Measurements from ENCODE around the gene MAST4.

The MAST4 gene

DNA sequence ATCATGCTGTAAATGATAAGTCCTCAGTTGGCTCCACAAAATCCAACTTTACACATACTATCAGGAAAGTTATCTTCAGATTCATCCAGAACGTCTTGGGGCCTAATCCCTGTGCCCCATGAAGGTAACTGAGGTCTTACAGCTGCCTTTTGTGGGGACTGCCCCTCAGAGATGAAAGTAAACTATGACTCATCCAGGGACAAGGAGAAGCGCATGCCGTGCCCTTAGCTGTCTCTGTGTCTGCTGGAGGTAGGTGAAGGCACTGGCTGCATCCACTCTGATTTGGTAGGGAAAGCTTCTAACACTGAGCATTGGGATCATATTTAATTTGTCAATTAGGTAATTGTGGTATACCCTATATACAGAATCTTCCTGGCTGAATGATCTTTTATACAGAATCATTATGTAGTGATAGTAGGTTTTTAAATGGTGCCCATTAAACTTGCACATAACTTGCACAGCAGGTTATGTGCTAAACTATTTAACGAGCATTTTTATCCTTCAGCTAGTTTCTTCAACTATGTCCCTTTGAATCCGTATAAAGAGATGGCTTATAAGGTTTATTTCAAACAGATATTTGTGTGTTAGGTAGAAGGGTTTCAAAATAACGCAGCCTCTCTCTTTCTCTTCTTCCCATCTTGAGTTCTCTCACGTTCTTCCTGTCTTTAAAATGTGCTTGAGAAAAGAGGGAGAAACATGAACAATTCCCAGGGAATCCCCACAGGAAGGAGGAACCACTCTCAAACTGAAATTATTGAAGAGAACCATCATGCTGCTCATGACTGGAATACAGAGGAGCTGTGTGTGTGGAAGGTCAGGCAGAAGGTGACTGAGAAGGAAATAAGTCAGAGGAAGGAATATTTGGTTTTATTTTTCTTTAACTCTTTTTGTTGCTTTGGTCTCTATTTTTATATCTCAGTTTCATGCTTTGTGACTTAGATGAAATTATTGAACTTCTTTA lies 349.5 kb downstream of the MAST4 start (continued):
- TF ChIP-seq ZNF747 (tag by site-specific recombination; IDR thresholded peaks at IDR 0.05) = no peak
- TF ChIP-seq ZNF133 (tag by site-specific recombination; IDR thresholded peaks at IDR 0.05) = no peak
- no peak for TF ChIP-seq SCRT2 (tag by site-specific recombination; IDR thresholded peaks at IDR 0.05)
- no peak for TF ChIP-seq ZNF776 (tag by site-specific recombination; IDR thresholded peaks at IDR 0.05; ENCODE audit: borderline replicate concordance)
- TF ChIP-seq ZNF561 (tag by site-specific recombination; IDR thresholded peaks at IDR 0.05; ENCODE audit: borderline replicate concordance) = no peak
- peak; percentile 68; the same call in 1 of the 2 replicates for TF ChIP-seq ZNF664 (tag by site-specific recombination; IDR thresholded peaks at IDR 0.05)
- no peak for TF ChIP-seq YY1 (tag by site-specific recombination; IDR thresholded peaks at IDR 0.05)
- TF ChIP-seq, protein P1, sequence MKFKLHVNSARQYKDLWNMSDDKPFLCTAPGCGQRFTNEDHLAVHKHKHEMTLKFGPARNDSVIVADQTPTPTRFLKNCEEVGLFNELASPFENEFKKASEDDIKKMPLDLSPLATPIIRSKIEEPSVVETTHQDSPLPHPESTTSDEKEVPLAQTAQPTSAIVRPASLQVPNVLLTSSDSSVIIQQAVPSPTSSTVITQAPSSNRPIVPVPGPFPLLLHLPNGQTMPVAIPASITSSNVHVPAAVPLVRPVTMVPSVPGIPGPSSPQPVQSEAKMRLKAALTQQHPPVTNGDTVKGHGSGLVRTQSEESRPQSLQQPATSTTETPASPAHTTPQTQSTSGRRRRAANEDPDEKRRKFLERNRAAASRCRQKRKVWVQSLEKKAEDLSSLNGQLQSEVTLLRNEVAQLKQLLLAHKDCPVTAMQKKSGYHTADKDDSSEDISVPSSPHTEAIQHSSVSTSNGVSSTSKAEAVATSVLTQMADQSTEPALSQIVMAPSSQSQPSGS (tag by site-specific recombination; IDR thresholded peaks at IDR 0.05; ENCODE audit: low read depth) = no peak
- TF ChIP-seq SP7 (tag by site-specific recombination; IDR thresholded peaks at IDR 0.05) = peak; percentile 37; the same call in 1 of the 2 replicates
- TF ChIP-seq ZNF366 (tag by site-specific recombination; conservative IDR thresholded peaks at IDR 0.05) = 0 out of 2 replicates have a peak, but pooled peaks have one; percentile 8
- TF ChIP-seq ZNF660 (tag by site-specific recombination; IDR thresholded peaks at IDR 0.05) = peak; percentile 77; the same call in 1 of the 2 replicates
- TF ChIP-seq ZNF37A (tag by site-specific recombination; IDR thresholded peaks at IDR 0.05) = no peak
- TF ChIP-seq ZNF571 (tag by site-specific recombination; IDR thresholded peaks at IDR 0.05) = no peak
- no peak for TF ChIP-seq ZNF121 (tag by site-specific recombination; IDR thresholded peaks at IDR 0.05)
- no peak for TF ChIP-seq ZNF302 (tag by site-specific recombination; IDR thresholded peaks at IDR 0.05; ENCODE audit: low read depth)
- TF ChIP-seq ZSCAN16 (tag by site-specific recombination; IDR thresholded peaks at IDR 0.05) = no peak
- TF ChIP-seq, protein P2, sequence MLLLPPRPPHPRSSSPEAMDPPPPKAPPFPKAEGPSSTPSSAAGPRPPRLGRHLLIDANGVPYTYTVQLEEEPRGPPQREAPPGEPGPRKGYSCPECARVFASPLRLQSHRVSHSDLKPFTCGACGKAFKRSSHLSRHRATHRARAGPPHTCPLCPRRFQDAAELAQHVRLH (tag by site-specific recombination; IDR thresholded peaks at IDR 0.05) = no peak
- no peak for TF ChIP-seq OSR2 (tag by site-specific recombination; IDR thresholded peaks at IDR 0.05)
- no peak for TF ChIP-seq ZNF621 (tag by site-specific recombination; IDR thresholded peaks at IDR 0.05)
- no peak for TF ChIP-seq ZNF529 (tag by site-specific recombination; IDR thresholded peaks at IDR 0.05; ENCODE audit: insufficient replicate concordance)
- TF ChIP-seq, protein P3, sequence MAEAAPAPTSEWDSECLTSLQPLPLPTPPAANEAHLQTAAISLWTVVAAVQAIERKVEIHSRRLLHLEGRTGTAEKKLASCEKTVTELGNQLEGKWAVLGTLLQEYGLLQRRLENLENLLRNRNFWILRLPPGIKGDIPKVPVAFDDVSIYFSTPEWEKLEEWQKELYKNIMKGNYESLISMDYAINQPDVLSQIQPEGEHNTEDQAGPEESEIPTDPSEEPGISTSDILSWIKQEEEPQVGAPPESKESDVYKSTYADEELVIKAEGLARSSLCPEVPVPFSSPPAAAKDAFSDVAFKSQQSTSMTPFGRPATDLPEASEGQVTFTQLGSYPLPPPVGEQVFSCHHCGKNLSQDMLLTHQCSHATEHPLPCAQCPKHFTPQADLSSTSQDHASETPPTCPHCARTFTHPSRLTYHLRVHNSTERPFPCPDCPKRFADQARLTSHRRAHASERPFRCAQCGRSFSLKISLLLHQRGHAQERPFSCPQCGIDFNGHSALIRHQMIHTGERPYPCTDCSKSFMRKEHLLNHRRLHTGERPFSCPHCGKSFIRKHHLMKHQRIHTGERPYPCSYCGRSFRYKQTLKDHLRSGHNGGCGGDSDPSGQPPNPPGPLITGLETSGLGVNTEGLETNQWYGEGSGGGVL (tag by site-specific recombination; IDR thresholded peaks at IDR 0.05) = no peak
- no peak for TF ChIP-seq ZBTB17 (tag by site-specific recombination; IDR thresholded peaks at IDR 0.05)
- TF ChIP-seq, protein P4, sequence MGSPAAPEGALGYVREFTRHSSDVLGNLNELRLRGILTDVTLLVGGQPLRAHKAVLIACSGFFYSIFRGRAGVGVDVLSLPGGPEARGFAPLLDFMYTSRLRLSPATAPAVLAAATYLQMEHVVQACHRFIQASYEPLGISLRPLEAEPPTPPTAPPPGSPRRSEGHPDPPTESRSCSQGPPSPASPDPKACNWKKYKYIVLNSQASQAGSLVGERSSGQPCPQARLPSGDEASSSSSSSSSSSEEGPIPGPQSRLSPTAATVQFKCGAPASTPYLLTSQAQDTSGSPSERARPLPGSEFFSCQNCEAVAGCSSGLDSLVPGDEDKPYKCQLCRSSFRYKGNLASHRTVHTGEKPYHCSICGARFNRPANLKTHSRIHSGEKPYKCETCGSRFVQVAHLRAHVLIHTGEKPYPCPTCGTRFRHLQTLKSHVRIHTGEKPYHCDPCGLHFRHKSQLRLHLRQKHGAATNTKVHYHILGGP (tag by site-specific recombination; IDR thresholded peaks at IDR 0.05) = no peak
- 0 out of 2 replicates have a peak, but pooled peaks have one; percentile 14 for TF ChIP-seq ZSCAN30 (tag by site-specific recombination; IDR thresholded peaks at IDR 0.05)
- no peak for TF ChIP-seq ZNF426 (tag by site-specific recombination; IDR thresholded peaks at IDR 0.05)
- TF ChIP-seq KLF1 (tag by site-specific recombination; IDR thresholded peaks at IDR 0.05) = no peak
- no peak for TF ChIP-seq ZBTB7A (tag by site-specific recombination; IDR thresholded peaks at IDR 0.05; ENCODE audit: low read depth)
- TF ChIP-seq, protein P5, sequence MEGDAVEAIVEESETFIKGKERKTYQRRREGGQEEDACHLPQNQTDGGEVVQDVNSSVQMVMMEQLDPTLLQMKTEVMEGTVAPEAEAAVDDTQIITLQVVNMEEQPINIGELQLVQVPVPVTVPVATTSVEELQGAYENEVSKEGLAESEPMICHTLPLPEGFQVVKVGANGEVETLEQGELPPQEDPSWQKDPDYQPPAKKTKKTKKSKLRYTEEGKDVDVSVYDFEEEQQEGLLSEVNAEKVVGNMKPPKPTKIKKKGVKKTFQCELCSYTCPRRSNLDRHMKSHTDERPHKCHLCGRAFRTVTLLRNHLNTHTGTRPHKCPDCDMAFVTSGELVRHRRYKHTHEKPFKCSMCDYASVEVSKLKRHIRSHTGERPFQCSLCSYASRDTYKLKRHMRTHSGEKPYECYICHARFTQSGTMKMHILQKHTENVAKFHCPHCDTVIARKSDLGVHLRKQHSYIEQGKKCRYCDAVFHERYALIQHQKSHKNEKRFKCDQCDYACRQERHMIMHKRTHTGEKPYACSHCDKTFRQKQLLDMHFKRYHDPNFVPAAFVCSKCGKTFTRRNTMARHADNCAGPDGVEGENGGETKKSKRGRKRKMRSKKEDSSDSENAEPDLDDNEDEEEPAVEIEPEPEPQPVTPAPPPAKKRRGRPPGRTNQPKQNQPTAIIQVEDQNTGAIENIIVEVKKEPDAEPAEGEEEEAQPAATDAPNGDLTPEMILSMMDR (tag by site-specific recombination; IDR thresholded peaks at IDR 0.05) = no peak
- no peak for TF ChIP-seq KLF10 (tag by site-specific recombination; IDR thresholded peaks at IDR 0.05)
- no peak for TF ChIP-seq ZNF140 (tag by site-specific recombination; IDR thresholded peaks at IDR 0.05)
- TF ChIP-seq, protein P6, sequence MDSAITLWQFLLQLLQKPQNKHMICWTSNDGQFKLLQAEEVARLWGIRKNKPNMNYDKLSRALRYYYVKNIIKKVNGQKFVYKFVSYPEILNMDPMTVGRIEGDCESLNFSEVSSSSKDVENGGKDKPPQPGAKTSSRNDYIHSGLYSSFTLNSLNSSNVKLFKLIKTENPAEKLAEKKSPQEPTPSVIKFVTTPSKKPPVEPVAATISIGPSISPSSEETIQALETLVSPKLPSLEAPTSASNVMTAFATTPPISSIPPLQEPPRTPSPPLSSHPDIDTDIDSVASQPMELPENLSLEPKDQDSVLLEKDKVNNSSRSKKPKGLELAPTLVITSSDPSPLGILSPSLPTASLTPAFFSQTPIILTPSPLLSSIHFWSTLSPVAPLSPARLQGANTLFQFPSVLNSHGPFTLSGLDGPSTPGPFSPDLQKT (IDR thresholded peaks at IDR 0.05; ENCODE audit: borderline replicate concordance, low read depth, low read length) = no peak
- TF ChIP-seq ZNF335 (tag by site-specific recombination; conservative IDR thresholded peaks at IDR 0.05) = peak; percentile 67
